ENCODE data around the gene RBP4. TPM values are rescaled to one million over a fixed set of nuclear protein-coding genes. Genes with fewer than 3 reads are reported as not detected.

The RBP4 gene
- total RNA-seq, 2 donors from 2014 or later: 0.64 to 5.3 TPM

DNA sequence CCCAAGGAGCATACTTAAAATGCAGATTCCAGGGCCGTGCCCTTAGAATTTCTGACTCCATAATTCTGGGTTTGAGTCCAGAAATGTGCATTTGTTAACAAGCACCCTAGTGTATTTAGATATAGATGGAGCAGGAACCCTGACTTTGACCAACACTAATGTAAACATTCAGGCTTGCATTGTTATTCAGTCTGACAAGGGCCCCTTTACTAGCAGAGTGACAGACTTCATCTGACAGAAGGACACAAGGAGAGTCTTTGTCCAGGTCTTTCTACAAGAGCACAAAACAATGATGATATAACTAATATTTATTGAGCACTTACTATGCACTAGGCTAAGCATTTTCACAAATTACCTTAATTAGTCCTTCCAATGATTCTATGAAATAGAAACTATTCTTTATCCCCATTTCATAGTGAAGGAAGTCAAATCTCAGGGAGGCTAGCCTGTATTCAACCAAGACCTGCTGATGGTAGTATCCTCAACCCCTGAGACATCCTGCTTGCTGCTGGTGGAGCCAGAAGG is 3.9 kb downstream of the RBP4 start:
- 96% methylated on average over 1 of the region's 1 CpG for WGBS

DNA sequence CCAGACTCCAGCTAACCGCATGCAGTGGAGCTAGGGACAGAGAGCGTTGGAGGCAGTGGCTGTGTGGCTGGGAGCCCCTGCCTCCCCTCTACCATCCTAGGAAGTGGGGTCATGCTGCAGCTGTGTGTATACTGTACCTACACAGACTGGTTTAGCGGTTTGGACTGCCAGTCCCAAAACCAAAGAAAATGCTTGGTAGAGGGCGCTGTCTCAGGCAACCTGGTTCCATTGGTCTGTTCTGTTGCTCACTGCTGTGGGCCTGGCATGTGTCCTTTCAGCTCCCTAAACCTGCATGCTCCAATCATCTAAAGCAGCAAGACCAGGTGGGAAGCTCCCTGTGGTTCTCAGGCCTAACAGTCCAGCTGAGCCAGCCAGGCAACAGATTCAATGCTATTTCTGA is 4.5 kb downstream of the RBP4 start:
- WGBS: 89% methylated on average over 4 of the region's 4 CpGs
- Histone ChIP-seq H3K4me3 (no peak overlapping the region), H3K9me3 (no peaks in the 10 kb centered on the region), H3K36me3 (no peaks in the 10 kb centered on the region), H3K4me1 (replicated peaks) (no peaks in the 10 kb centered on the region), H3K27me3 (replicated peaks; ENCODE audit: insufficient read depth) (no peaks in the 10 kb centered on the region), H3K27ac (no peak overlapping the region)
- intact Hi-C loops (cut with DNase I): no loop called here
- no peak for TF ChIP-seq POLR2AphosphoS5 (IDR thresholded peaks at IDR 0.05)
- TF ChIP-seq POLR2A (IDR thresholded peaks at IDR 0.05): no peak
- no peak for TF ChIP-seq CTCF (IDR thresholded peaks at IDR 0.05)
- DNase-seq (ENCODE audit: low spot score): no peak

More for the DNA sequence above, 3.9 kb downstream of the RBP4 start:
- Histone ChIP-seq H3K4me1 (replicated peaks) (no peaks in the 10 kb centered on the region), H3K27me3 (replicated peaks; ENCODE audit: insufficient read depth) (no peaks in the 10 kb centered on the region), H3K36me3 (no peaks in the 10 kb centered on the region), H3K4me3 (no peak overlapping the region), H3K9me3 (no peaks in the 10 kb centered on the region), H3K27ac (no peak overlapping the region)
- intact Hi-C loops (cut with DNase I): no loop called here
- no peak for TF ChIP-seq POLR2AphosphoS5 (IDR thresholded peaks at IDR 0.05)
- no peak for TF ChIP-seq CTCF (IDR thresholded peaks at IDR 0.05)
- TF ChIP-seq POLR2A (IDR thresholded peaks at IDR 0.05): no peak
- no peak for DNase-seq (ENCODE audit: low spot score)

DNA sequence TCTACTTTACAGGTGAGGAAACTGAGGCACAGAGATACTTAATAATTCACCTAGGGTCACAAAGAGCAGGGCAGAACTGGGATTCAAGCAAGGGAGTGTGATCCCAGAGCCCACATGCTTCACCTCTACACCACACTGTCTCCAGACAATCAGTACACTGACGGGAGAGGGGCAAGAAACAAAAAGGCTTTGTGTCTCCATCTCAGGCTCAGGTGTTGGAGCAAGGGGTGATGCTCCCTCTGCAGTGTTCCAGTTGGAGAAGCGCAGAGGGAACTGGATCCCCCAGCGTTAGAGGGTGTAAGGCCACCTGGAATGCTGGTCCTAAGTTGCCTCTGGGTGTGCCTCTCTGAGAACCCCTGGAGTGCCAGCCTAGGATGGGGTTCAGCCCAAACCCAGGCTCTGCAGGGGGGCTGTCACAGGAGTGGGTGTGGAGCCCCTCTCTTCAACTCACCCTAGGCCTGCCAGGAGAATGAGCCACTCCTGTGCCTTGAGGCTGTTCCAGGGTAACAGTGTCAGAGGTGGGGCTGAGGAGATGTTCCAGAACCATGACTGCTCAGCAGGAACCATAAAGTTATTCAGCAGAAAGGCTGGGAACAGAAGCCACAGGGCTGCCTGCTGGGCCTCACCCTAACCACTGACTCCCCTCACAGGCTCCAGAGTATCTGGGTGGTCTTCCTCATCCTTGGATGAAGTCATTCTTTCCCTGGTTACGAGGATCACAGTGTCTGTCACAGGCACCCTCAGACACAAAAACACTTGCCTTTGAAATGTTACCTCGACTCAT is 5.5 kb downstream of the RBP4 start:
- Histone ChIP-seq H3K4me3 (no peak overlapping the region), H3K27ac (no peak overlapping the region), H3K4me1 (replicated peaks) (no peaks in the 10 kb centered on the region), H3K9me3 (no peaks in the 10 kb centered on the region), H3K27me3 (replicated peaks; ENCODE audit: insufficient read depth) (no peaks in the 10 kb centered on the region), H3K36me3 (no peaks in the 10 kb centered on the region)
- DNase-seq (ENCODE audit: low spot score): no peak
- 65% methylated on average over 5 of the region's 5 CpGs for WGBS
- intact Hi-C loops (cut with DNase I): no loop called here
- TF ChIP-seq POLR2A (IDR thresholded peaks at IDR 0.05) (no peak), CTCF (IDR thresholded peaks at IDR 0.05) (no peak), POLR2AphosphoS5 (IDR thresholded peaks at IDR 0.05) (no peak)

DNA sequence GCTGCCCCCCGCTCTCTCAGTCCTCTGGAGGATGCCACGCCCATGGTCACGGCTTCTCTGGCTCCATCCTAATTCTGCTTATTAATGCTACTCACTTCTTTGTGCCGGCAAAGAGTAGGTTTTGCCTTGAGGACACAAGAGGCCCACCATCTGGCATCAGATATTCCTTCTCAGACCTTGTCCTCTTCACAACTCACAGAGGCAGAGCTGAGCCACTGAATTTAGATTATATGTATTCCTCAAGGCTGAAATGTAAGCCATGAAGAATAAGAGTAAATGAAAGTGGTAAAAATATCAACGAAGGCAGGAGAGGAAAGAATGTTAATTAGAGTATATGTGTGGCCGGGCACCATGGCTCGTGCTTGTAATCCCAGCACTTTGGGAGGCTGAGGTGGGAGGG is 6.5 kb downstream of the RBP4 start:
- no peaks in the 10 kb centered on the region for H3K27me3 ChIP-seq (replicated peaks; ENCODE audit: insufficient read depth)
- TF ChIP-seq CTCF (IDR thresholded peaks at IDR 0.05) (no peak), POLR2A (IDR thresholded peaks at IDR 0.05) (no peak), POLR2AphosphoS5 (IDR thresholded peaks at IDR 0.05) (no peak)
- no peaks in the 10 kb centered on the region for H3K36me3 ChIP-seq
- H3K4me1 ChIP-seq (replicated peaks): no peaks in the 10 kb centered on the region
- 78% methylated on average over 7 of the region's 7 CpGs for WGBS
- intact Hi-C loops (cut with DNase I): no loop called here
- DNase-seq (ENCODE audit: low spot score): no peak
- no peak overlapping the region for H3K4me3 ChIP-seq
- H3K27ac ChIP-seq: no peak overlapping the region
- no peaks in the 10 kb centered on the region for H3K9me3 ChIP-seq

DNA sequence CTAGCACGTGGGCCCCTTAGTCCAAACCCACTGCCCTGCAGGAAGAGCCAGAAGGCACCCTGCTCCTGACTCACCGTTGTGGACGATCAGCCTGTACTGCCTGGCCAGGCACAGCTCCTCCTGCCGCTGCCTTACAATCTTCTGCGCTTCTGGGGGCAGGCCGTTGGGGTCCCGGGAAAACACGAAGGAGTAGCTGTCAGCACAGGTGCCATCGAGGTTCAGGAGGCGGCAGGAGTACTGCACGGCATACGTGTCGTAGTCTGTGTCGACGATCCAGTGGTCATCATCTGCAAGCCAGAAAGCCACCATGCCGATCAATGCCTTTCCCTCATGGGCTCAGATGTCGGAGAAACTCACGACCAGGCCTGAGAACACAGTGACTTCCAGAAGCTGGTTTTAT is 7.3 kb downstream of the RBP4 start:
- WGBS: 87% methylated on average over 18 of the region's 18 CpGs
- no peaks in the 10 kb centered on the region for H3K36me3 ChIP-seq
- no peak overlapping the region for H3K4me3 ChIP-seq
- H3K4me1 ChIP-seq (replicated peaks): no peaks in the 10 kb centered on the region
- H3K27ac ChIP-seq: no peak overlapping the region
- no peak for TF ChIP-seq POLR2A (IDR thresholded peaks at IDR 0.05)
- H3K27me3 ChIP-seq (replicated peaks; ENCODE audit: insufficient read depth): no peaks in the 10 kb centered on the region
- H3K9me3 ChIP-seq: no peaks in the 10 kb centered on the region
- intact Hi-C loops (cut with DNase I): no loop called here
- DNase-seq (ENCODE audit: low spot score): no peak
